PC-9 (cell line): ENCODE data around the gene HSF2. TPM values are rescaled to one million over a fixed set of nuclear protein-coding genes. Genes with fewer than 3 reads are reported as not detected.
A peak's percentile ranks its signal among the peaks of the same experiment; 100 is the strongest.

Experiments used
- BruUV-seq: library from RNA; stranded (reverse); fragments of 400-500 nt; replicated peaks from 2 replicates; lab custom pipeline; 2021; lab: Mats Ljungman, UMichigan
- CTCF ChIA-PET: fragments of 300-600 bp; sonication (Branson Sonifier 250); formaldehyde crosslinking; loops from one replicate; lab custom pipeline; 2022; ENCODE audit warnings: antibody characterized with exemption; lab: Charles Lee
- POLR2A ChIA-PET: fragments of 300-600 bp; sonication (Branson Sonifier 250); formaldehyde crosslinking; loops from one replicate; lab custom pipeline; 2022; ENCODE audit warnings: antibody characterized with exemption; ENCODE audit not compliant: unreplicated experiment; lab: Charles Lee
- DNase-seq, 2 experiments: peaks; one replicate each; pipeline versions ENCODE4 v3.0.0 to v3.0.0-alpha.2; 2015 to 2022; ENCODE audit warnings: mixed read lengths in 1 of 2
- H2AFZ ChIP-seq: fragments of 200-600 bp; sonication (generic); 2 replicates; pipeline ENCODE4 v1.8.1; 2017; ENCODE audit warnings: antibody characterized with exemption
- H3F3A ChIP-seq: fragments of 200-600 bp; sonication (generic); 2 replicates; pipeline ENCODE4 v1.8.1; 2017; ENCODE audit warnings: antibody characterized with exemption, mild to moderate bottlenecking, low read depth; ENCODE audit not compliant: insufficient read depth
- H3K27ac ChIP-seq: fragments of 200-600 bp; sonication (generic); 2 replicates; pipeline ENCODE4 v1.6.1; 2016; ENCODE audit warnings: mixed run types
- H3K27me3 ChIP-seq: fragments of 200-600 bp; sonication (generic); 2 replicates; pipeline ENCODE4 v1.6.1; 2016; ENCODE audit warnings: low read depth, mixed run types; ENCODE audit not compliant: insufficient read depth
- H3K36me3 ChIP-seq: fragments of 200-600 bp; sonication (generic); 2 replicates; pipeline ENCODE4 v1.6.1; 2016; ENCODE audit warnings: low read depth, mixed run types
- H3K4me1 ChIP-seq: fragments of 200-600 bp; sonication (generic); replicated peaks from 2 replicates; pipeline ENCODE4 v1.6.1; 2016; ENCODE audit warnings: mixed run types; ENCODE audit not compliant: insufficient read depth
- H3K4me2 ChIP-seq: fragments of 200-600 bp; sonication (generic); 2 replicates; pipeline ENCODE4 v1.6.1; 2017; ENCODE audit warnings: mixed run types
- H3K4me3 ChIP-seq: fragments of 200-600 bp; sonication (generic); 2 replicates; pipeline ENCODE4 v1.6.1; 2016; ENCODE audit warnings: mixed run types
- H3K79me2 ChIP-seq: fragments of 200-600 bp; sonication (generic); 2 replicates; pipeline ENCODE4 v1.6.1; 2017; ENCODE audit warnings: low read depth, mixed run types
- H3K9me2 ChIP-seq: fragments of 200-600 bp; sonication (generic); 2 replicates; pipeline ENCODE4 v1.8.1; 2017; ENCODE audit warnings: mild to moderate bottlenecking; ENCODE audit not compliant: insufficient read depth
- H3K9me3 ChIP-seq: fragments of 200-600 bp; sonication (generic); 2 replicates; pipeline ENCODE4 v1.8.1; 2016; ENCODE audit warnings: low read depth; ENCODE audit not compliant: insufficient read depth
- H4K20me1 ChIP-seq: fragments of 200-600 bp; sonication (generic); 2 replicates; pipeline ENCODE4 v1.8.1; 2017; ENCODE audit not compliant: insufficient read depth
- EZH2 ChIP-seq: fragments of 200-600 bp; sonication (generic); IDR thresholded peaks from 2 replicates; pipeline ENCODE4 v1.8.0; 2017; ENCODE audit warnings: antibody characterized with exemption, low read depth
- intact Hi-C: fragments of 100-400 bp; cut with micrococcal nuclease; formaldehyde crosslinking; loops from one replicate; pipeline ENCODE4 v1.10.0; 2022; ENCODE audit not compliant: unreplicated experiment
- total RNA-seq: library from RNA; stranded (reverse); gene quantifications from 2 replicates; pipeline ENCODE4 v1.2.3, GENCODE V29; 2021
- TF ChIP-seq, protein P1 (sequence below): fragments of 200-600 bp; sonication (generic); conservative IDR thresholded peaks from 2 replicates; pipeline ENCODE4 v1.6.1; 2017; ENCODE audit warnings: mixed run types, antibody characterized with exemption, mild to moderate bottlenecking, moderate library complexity

Gene HSF2
- total RNA-seq, 1 experiment from 2014 or later: 12.4 TPM

DNA sequence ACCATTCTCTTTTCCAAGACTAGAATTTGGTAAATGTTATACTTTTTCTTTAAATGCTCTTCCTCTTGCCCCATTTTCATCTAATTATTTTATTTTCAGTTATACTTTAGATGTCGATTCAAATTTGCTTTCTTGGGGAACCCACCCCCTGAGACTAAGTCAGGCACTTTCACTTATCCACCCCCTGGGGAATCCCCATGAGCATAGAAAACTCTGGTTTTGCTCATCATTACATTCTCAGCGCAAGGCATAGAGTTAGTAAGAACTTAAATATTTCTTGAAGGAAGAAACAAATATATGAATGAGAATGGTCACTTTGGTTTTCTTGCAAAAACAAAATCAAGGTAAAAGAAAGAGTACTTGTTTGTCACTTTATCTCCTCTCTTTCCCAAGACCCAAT, 25.1 kb upstream of the HSF2 start:
- no peak for TF ChIP-seq EZH2
- TF ChIP-seq, protein P1, sequence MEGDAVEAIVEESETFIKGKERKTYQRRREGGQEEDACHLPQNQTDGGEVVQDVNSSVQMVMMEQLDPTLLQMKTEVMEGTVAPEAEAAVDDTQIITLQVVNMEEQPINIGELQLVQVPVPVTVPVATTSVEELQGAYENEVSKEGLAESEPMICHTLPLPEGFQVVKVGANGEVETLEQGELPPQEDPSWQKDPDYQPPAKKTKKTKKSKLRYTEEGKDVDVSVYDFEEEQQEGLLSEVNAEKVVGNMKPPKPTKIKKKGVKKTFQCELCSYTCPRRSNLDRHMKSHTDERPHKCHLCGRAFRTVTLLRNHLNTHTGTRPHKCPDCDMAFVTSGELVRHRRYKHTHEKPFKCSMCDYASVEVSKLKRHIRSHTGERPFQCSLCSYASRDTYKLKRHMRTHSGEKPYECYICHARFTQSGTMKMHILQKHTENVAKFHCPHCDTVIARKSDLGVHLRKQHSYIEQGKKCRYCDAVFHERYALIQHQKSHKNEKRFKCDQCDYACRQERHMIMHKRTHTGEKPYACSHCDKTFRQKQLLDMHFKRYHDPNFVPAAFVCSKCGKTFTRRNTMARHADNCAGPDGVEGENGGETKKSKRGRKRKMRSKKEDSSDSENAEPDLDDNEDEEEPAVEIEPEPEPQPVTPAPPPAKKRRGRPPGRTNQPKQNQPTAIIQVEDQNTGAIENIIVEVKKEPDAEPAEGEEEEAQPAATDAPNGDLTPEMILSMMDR: no peak
- Histone ChIP-seq H4K20me1 (no peaks in the 10 kb centered on the region), H3K79me2 (no peaks in the 10 kb centered on the region), H3K27me3 (no peaks in the 10 kb centered on the region), H3K4me1 (0 out of 2 replicates have a peak, but pooled peaks cover 6% of the 10 kb centered on the region), H3K9me2 (no peaks in the 10 kb centered on the region; the same call in 1 of the 2 replicates), H2AFZ (peak overlapping the region; percentile 57; the same call in 1 of the 2 replicates), H3K4me2 (no peak overlapping the region), H3K36me3 (no peaks in the 10 kb centered on the region), H3K9me3 (no peaks in the 10 kb centered on the region), H3K4me3 (no peak overlapping the region), H3K27ac (no peak overlapping the region), H3F3A (no peaks in the 10 kb centered on the region)
- CTCF ChIA-PET: no interaction called here
- no peak for DNase-seq
- BruUV-seq: no TSS peak
- POLR2A ChIA-PET: no interaction called here
- intact Hi-C loops: no loop called here

DNA sequence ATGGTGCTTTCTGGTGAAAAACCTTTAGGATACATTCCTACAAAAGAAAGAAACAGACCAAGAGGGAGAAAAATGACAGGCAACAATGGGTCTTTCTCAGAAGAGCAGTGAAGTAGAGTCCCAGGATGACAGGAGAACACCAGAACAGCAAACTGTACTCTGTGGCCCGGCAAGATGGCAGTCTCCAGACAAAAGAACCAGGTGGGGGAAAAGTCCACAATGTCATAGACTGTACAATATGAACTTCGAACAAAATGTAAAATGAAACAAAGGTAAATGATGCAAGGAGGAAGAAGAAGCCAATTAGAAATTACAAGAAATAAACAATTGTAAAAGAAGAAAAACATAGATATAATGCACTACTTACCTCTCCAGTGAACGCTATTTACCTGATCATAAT, 23.2 kb upstream of the HSF2 start:
- peak overlapping the region; percentile 41 for H3K4me2 ChIP-seq
- no peaks in the 10 kb centered on the region for H4K20me1 ChIP-seq
- H3K9me2 ChIP-seq: no peaks in the 10 kb centered on the region
- H3K27ac ChIP-seq: no peak overlapping the region
- 0 out of 2 replicates have a peak, but pooled peaks cover 6% of the 10 kb centered on the region for H3K4me1 ChIP-seq
- no peak overlapping the region for H3K4me3 ChIP-seq
- TF ChIP-seq, protein P1: no peak
- TF ChIP-seq EZH2: no peak
- H3K79me2 ChIP-seq: no peaks in the 10 kb centered on the region
- no peaks in the 10 kb centered on the region for H3K9me3 ChIP-seq
- no TSS peak for BruUV-seq
- no peaks in the 10 kb centered on the region for H3F3A ChIP-seq
- H3K27me3 ChIP-seq: no peaks in the 10 kb centered on the region
- H2AFZ ChIP-seq: no peak overlapping the region; the same call in 1 of the 2 replicates
- intact Hi-C loops: no loop called here
- no peak for DNase-seq
- H3K36me3 ChIP-seq: no peaks in the 10 kb centered on the region
- POLR2A ChIA-PET: no interaction called here
- CTCF ChIA-PET: no interaction called here

DNA sequence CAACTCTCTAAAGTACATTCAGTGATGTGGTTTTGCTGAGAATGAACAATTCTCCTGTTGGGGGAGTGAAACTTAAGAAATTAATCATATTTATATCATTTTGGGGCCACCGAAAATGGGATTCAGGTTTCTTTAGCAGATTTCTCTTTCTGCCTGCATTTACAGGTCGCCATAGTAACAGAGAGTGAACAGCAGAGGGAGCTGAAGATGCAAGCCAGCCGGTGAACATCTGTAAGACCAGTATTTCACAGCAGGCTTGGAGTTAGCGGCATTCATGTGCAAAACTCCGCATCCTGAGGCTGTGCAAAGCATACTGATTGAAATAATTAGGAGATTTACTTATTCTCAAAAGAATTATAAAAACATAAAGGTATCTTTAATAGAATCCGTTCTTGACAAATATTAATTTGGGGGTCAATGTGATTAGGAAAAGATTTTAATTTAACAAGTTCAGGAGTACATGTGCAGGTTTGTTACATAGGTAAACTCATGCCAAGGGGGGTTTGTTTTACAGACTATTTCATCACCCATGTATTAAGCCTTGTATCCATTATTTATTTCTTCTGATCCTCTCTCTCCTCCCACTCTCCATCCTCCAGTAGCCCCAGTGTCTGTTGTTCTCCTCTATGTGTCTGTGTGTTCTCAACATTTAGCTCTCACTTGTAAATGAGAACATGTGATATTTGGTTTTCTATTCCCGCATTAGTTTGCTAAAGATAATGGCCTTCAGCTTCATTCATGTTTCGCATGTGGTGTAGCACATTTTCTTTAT, 17.8 kb upstream of the HSF2 start:
- Histone ChIP-seq H4K20me1 (no peaks in the 10 kb centered on the region), H3F3A (no peaks in the 10 kb centered on the region), H3K4me3 (no peak overlapping the region), H3K27ac (no peak overlapping the region), H3K79me2 (no peaks in the 10 kb centered on the region), H2AFZ (no peak overlapping the region), H3K9me3 (0 out of 2 replicates have a peak, but pooled peaks cover 4% of the 10 kb centered on the region), H3K9me2 (no peaks in the 10 kb centered on the region), H3K4me2 (no peak overlapping the region), H3K4me1 (0 out of 2 replicates have a peak, but pooled peaks cover 2% of the 10 kb centered on the region), H3K27me3 (no peaks in the 10 kb centered on the region), H3K36me3 (no peaks in the 10 kb centered on the region)
- POLR2A ChIA-PET: no interaction called here
- CTCF ChIA-PET: no interaction called here
- TF ChIP-seq, protein P1: peak; percentile 84
- no peak for TF ChIP-seq EZH2
- intact Hi-C loops: loop anchor here (1.0 to 5.0 kb wide), 2 partner anchors 149 to 456 kb away; no protein-coding TSS in a partner anchor
- no TSS peak for BruUV-seq
- peak in 1 of 2 experiments; percentile 34 for DNase-seq
